Keratinocyte (primary cell): Measurements from ENCODE around the gene ZMIZ1.

Experiments
- EZH2 ChIP-seq: IDR thresholded peaks from one replicate; pipeline ENCODE4 v1.6.1; 2012; ENCODE audit warnings: inconsistent platforms, mild to moderate bottlenecking, low read length, moderate library complexity
- TF ChIP-seq, protein P1 (sequence below), 3 experiments: IDR thresholded peaks in 1 of 3; conservative IDR thresholded peaks in 1 of 3; optimal IDR thresholded peaks in 1 of 3; 2 replicates in 2 of 3; 3 replicates in 1 of 3; pipeline versions ENCODE3 to v1.5.1; 2011; ENCODE audit warnings: low read length in 3 of 3, mild to moderate bottlenecking in 3 of 3, moderate library complexity in 2 of 3, control low read depth in 1 of 3, inconsistent platforms in 1 of 3; ENCODE audit not compliant: insufficient read depth in 2 of 3; ENCODE audit errors: extremely low read depth in 1 of 3

DNA sequence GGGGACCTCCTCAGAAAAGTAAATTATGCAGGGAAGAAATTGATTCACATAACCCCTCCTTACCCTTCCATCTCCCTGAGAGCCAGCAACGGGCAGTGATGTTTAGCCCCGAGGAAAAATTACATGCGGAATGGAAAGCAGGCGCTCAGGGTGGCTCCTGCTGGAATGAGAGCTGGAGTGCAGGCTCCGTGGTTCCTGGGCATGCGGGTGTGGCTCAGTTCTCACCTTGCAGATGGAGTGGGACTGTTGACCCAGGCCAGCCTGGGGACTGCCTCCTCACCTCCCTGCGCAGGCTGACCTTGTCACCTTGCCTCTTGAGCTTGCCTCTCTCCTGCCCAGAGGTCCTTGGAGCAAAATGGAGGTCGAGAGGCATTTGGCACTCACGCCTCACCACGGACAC is 195.2 kb downstream of the ZMIZ1 start:
- TF ChIP-seq, protein P1, sequence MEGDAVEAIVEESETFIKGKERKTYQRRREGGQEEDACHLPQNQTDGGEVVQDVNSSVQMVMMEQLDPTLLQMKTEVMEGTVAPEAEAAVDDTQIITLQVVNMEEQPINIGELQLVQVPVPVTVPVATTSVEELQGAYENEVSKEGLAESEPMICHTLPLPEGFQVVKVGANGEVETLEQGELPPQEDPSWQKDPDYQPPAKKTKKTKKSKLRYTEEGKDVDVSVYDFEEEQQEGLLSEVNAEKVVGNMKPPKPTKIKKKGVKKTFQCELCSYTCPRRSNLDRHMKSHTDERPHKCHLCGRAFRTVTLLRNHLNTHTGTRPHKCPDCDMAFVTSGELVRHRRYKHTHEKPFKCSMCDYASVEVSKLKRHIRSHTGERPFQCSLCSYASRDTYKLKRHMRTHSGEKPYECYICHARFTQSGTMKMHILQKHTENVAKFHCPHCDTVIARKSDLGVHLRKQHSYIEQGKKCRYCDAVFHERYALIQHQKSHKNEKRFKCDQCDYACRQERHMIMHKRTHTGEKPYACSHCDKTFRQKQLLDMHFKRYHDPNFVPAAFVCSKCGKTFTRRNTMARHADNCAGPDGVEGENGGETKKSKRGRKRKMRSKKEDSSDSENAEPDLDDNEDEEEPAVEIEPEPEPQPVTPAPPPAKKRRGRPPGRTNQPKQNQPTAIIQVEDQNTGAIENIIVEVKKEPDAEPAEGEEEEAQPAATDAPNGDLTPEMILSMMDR (optimal IDR thresholded peaks at IDR 0.05 in 1 of 3, IDR thresholded peaks at IDR 0.05 in 1 of 3, conservative IDR thresholded peaks at IDR 0.05 in 1 of 3; ENCODE audit: extremely low read depth in 1 of 3, insufficient read depth in 2 of 3, low read length in 3 of 3), result no peak
- no peak for TF ChIP-seq EZH2
